ENCODE measurements around the gene TRAPPC2L. TPM values are rescaled to one million over a fixed set of nuclear protein-coding genes. Genes with fewer than 3 reads are reported as not detected.

The TRAPPC2L gene
- polyA plus RNA-seq, 3 donors: 38.8 to 89.3 (median 82.4) TPM

DNA sequence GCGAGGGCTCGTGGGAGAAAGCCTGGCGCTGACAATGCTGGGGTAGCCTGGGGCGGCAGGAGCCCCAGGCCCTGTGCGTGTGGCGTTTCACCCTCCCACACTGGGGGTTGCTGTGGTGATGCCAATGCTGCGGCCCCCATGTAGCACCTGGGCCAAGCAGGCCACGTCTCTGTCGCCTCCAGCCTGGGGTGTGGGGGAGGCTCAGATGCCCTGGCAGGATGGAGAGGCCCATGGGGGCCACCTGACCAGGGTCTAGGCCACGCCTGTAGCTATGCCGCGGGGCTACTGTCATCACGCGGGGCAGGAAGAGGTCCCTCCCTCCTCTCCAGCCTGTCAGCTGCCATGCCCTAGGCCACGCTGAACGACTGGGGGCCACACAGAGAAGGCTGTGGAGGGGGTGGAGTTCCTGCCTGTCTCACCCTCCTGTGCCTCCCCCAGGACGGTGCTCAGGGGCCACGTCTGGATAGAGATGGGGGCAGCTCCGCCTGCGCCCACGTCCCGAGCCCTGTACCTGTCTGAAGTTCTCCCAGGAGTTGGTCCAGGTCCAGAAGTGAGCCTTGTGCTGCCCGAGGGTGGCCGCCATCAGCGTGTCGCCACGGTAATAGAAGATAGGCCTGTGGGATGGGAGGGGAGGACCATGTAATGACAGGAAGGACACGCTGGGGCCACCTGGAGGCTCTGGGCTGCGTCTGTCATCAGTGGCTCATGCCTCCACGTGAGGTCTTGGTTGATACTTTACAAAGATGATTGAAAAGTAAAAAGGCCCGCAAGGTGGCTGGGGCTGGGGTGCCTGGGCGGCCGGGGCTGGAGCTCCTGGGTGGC lies 32.5 kb upstream of the TRAPPC2L start:
- Histone ChIP-seq H3K27me3 (ENCODE audit: control insufficient read depth in 2 of 2, insufficient read depth in 2 of 2, low read length in 2 of 2) (no peaks in the 10 kb centered on the region), H3K27ac (ENCODE audit: low read depth in 1 of 2, low read length in 2 of 2) (no peak overlapping the region), H3K4me2 (replicated peaks; ENCODE audit: extremely low read depth, low read length, poor library complexity, severe bottlenecking) (no peak overlapping the region), H3K9me3 (replicated peaks in 1 of 2; ENCODE audit: control insufficient read depth in 1 of 2, insufficient read depth in 1 of 2, low read length in 2 of 2) (no peaks in the 10 kb centered on the region), H2AFZ (ENCODE audit: insufficient read depth, low read depth, low read length, poor library complexity, severe bottlenecking) (no peak overlapping the region), H3K36me3 (replicated peaks in 1 of 2; ENCODE audit: control insufficient read depth in 1 of 2, insufficient read depth in 2 of 2, low read length in 2 of 2) (peaks cover 57 to 65% of the 10 kb centered on the region in 2 donors), H4K20me1 (ENCODE audit: insufficient read depth, low read length) (peaks cover 17% of the 10 kb centered on the region), H3K9ac (ENCODE audit: insufficient read depth, low read length, poor library complexity, severe bottlenecking) (no peak overlapping the region), H3K4me1 (ENCODE audit: control insufficient read depth in 1 of 2, insufficient read depth in 2 of 2, low read length in 2 of 2) (no peaks in the 10 kb centered on the region), H3K79me2 (ENCODE audit: insufficient read depth, low read length) (no peaks in the 10 kb centered on the region), H3K4me3 (replicated peaks in 1 of 3; ENCODE audit: low read depth in 2 of 3, low read length in 3 of 3) (no peak overlapping the region)
- H3K36me3 Mint-ChIP-seq: peaks cover 27 to 64% of the 10 kb centered on the region in 2 donors
- no peak overlapping the region for H3K27ac Mint-ChIP-seq
- H3K9me3 Mint-ChIP-seq: no peaks in the 10 kb centered on the region
- no peaks in the 10 kb centered on the region for H3K4me1 Mint-ChIP-seq
- TF ChIP-seq, protein P1, sequence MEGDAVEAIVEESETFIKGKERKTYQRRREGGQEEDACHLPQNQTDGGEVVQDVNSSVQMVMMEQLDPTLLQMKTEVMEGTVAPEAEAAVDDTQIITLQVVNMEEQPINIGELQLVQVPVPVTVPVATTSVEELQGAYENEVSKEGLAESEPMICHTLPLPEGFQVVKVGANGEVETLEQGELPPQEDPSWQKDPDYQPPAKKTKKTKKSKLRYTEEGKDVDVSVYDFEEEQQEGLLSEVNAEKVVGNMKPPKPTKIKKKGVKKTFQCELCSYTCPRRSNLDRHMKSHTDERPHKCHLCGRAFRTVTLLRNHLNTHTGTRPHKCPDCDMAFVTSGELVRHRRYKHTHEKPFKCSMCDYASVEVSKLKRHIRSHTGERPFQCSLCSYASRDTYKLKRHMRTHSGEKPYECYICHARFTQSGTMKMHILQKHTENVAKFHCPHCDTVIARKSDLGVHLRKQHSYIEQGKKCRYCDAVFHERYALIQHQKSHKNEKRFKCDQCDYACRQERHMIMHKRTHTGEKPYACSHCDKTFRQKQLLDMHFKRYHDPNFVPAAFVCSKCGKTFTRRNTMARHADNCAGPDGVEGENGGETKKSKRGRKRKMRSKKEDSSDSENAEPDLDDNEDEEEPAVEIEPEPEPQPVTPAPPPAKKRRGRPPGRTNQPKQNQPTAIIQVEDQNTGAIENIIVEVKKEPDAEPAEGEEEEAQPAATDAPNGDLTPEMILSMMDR (IDR thresholded peaks at IDR 0.05): no peak
- intact Hi-C loops (cut with micrococcal nuclease): no loop called here
- H3K4me3 Mint-ChIP-seq: no peak overlapping the region
- no peak for DNase-seq
- WGBS (ENCODE audit: insufficient coverage): 95% methylated on average over 26 of the region's 33 CpGs
- no peaks in the 10 kb centered on the region for H3K27me3 Mint-ChIP-seq (ENCODE audit: low read depth in 3 of 3)

DNA sequence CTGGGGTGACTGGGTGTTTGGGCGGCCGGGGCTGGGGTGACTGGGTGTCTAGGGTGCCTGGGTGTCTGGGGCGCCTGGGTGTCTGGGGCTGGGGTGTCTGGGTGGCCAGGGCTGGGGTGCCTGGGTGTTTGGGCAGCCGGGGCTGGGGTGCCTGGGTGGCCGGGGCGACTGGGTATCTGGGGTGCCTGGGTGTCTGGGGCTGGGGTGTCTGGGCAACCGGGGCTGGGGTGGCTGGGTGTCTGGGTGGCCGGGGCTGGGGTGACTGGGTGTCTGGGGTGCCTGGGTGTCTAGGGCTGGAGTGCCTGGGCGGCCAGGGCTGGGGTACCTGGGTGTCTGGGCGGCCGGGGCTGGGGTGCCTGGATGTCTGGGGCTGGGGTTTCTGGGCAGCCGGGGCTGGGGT lies 31.8 kb upstream of the TRAPPC2L start:
- over 99% methylated on average over 11 of the region's 12 CpGs for WGBS (ENCODE audit: insufficient coverage)
- no peak for DNase-seq
- Histone ChIP-seq H3K4me2 (replicated peaks; ENCODE audit: extremely low read depth, low read length, poor library complexity, severe bottlenecking) (no peak overlapping the region), H4K20me1 (ENCODE audit: insufficient read depth, low read length) (peaks cover 19% of the 10 kb centered on the region), H3K9ac (ENCODE audit: insufficient read depth, low read length, poor library complexity, severe bottlenecking) (no peak overlapping the region), H3K4me1 (ENCODE audit: control insufficient read depth in 1 of 2, insufficient read depth in 2 of 2, low read length in 2 of 2) (no peaks in the 10 kb centered on the region), H3K27me3 (ENCODE audit: control insufficient read depth in 2 of 2, insufficient read depth in 2 of 2, low read length in 2 of 2) (no peaks in the 10 kb centered on the region), H2AFZ (ENCODE audit: insufficient read depth, low read depth, low read length, poor library complexity, severe bottlenecking) (no peak overlapping the region), H3K79me2 (ENCODE audit: insufficient read depth, low read length) (no peaks in the 10 kb centered on the region), H3K9me3 (replicated peaks in 1 of 2; ENCODE audit: control insufficient read depth in 1 of 2, insufficient read depth in 1 of 2, low read length in 2 of 2) (no peaks in the 10 kb centered on the region), H3K36me3 (replicated peaks in 1 of 2; ENCODE audit: control insufficient read depth in 1 of 2, insufficient read depth in 2 of 2, low read length in 2 of 2) (peaks cover 58 to 71% of the 10 kb centered on the region in 2 donors), H3K27ac (ENCODE audit: low read depth in 1 of 2, low read length in 2 of 2) (no peak overlapping the region), H3K4me3 (replicated peaks in 1 of 3; ENCODE audit: low read depth in 2 of 3, low read length in 3 of 3) (no peak overlapping the region)
- Mint-ChIP-seq H3K36me3 (peaks cover 31 to 67% of the 10 kb centered on the region in 2 donors), H3K27ac (no peak overlapping the region), H3K27me3 (ENCODE audit: low read depth in 3 of 3) (no peaks in the 10 kb centered on the region), H3K9me3 (no peaks in the 10 kb centered on the region), H3K4me1 (no peaks in the 10 kb centered on the region), H3K4me3 (no peak overlapping the region)
- TF ChIP-seq, protein P1 (IDR thresholded peaks at IDR 0.05): no peak
- intact Hi-C loops (cut with micrococcal nuclease): no loop called here
